ENCODE measurements around the gene LIF.

LIF gene

GRCh38 chr22:30228509-30229359 is 17.8 kb downstream of the LIF start (continued):
- TF ChIP-seq ATF2 (tag by site-specific recombination; IDR thresholded peaks at IDR 0.05; ENCODE audit: low read depth): 0 out of 2 replicates have a peak, but pooled peaks have one; percentile 32
- peak; percentile 90 for TF ChIP-seq SP7 (tag by site-specific recombination; IDR thresholded peaks at IDR 0.05)

GRCh38 chr22:30227438-30228228 is 18.9 kb downstream of the LIF start:
- TF ChIP-seq ZNF121 (tag by site-specific recombination; IDR thresholded peaks at IDR 0.05) (peak; percentile 33; the same call in 1 of the 2 replicates), ZNF292 (tag by site-specific recombination; IDR thresholded peaks at IDR 0.05; ENCODE audit: borderline replicate concordance, low read depth) (no peak), ZNF239 (tag by site-specific recombination; IDR thresholded peaks at IDR 0.05) (peak; percentile 100)
- no peaks in the 10 kb centered on the region for H3K9me3 ChIP-seq (ENCODE audit: control insufficient read depth, insufficient read depth, low read depth, low read length)
- ChIA-PET CTCF (interaction anchor here (0.6 kb wide), 3 partner anchors 11 to 213 kb away, joined by 3 to 5 read pairs (median 3); no protein-coding TSS in a partner anchor), POLR2A (interaction anchor here (0.7 kb wide), 1 partner anchor 14 kb away, joined by 3 read pairs; no protein-coding TSS in a partner anchor)
- no peaks in the 10 kb centered on the region for H3K36me3 ChIP-seq (ENCODE audit: control insufficient read depth in 2 of 2, insufficient read depth in 1 of 2, low read length in 2 of 2)
- H3K4me1 ChIP-seq (ENCODE audit: control insufficient read depth, insufficient read depth, low read length): peaks cover 12% of the 10 kb centered on the region
- H3K27ac ChIP-seq (ENCODE audit: extremely low read depth, low read depth, low read length): no peak overlapping the region
- no peak overlapping the region for H3K4me3 ChIP-seq (ENCODE audit: low read depth, low read length)

GRCh38 chr22:30226192-30226832 is 20.2 kb downstream of the LIF start:
- POLR2A ChIA-PET: no interaction called here
- Histone ChIP-seq H3K27ac (ENCODE audit: extremely low read depth, low read depth, low read length) (no peak overlapping the region), H3K36me3 (ENCODE audit: control insufficient read depth in 2 of 2, insufficient read depth in 1 of 2, low read length in 2 of 2) (no peaks in the 10 kb centered on the region), H3K9me3 (ENCODE audit: control insufficient read depth, insufficient read depth, low read depth, low read length) (no peaks in the 10 kb centered on the region), H3K4me1 (ENCODE audit: control insufficient read depth, insufficient read depth, low read length) (peaks cover 12% of the 10 kb centered on the region), H3K4me3 (ENCODE audit: low read depth, low read length) (no peak overlapping the region)
- TF ChIP-seq BCL11A (tag by site-specific recombination; IDR thresholded peaks at IDR 0.05; ENCODE audit: low read depth) (no peak), ZNF157 (tag by site-specific recombination; IDR thresholded peaks at IDR 0.05) (no peak), ZNF416 (tag by site-specific recombination; IDR thresholded peaks at IDR 0.05) (no peak), ZNF658 (tag by site-specific recombination; IDR thresholded peaks at IDR 0.05) (no peak), ZNF629 (tag by site-specific recombination; IDR thresholded peaks at IDR 0.05) (no peak), BCL11B (tag by site-specific recombination; IDR thresholded peaks at IDR 0.05; ENCODE audit: low read depth) (no peak), ZNF341 (tag by site-specific recombination; IDR thresholded peaks at IDR 0.05; ENCODE audit: low read depth) (no peak), ZNF18 (tag by site-specific recombination; IDR thresholded peaks at IDR 0.05) (no peak), ZNF791 (tag by site-specific recombination; IDR thresholded peaks at IDR 0.05) (no peak)
- TF ChIP-seq, protein P1, sequence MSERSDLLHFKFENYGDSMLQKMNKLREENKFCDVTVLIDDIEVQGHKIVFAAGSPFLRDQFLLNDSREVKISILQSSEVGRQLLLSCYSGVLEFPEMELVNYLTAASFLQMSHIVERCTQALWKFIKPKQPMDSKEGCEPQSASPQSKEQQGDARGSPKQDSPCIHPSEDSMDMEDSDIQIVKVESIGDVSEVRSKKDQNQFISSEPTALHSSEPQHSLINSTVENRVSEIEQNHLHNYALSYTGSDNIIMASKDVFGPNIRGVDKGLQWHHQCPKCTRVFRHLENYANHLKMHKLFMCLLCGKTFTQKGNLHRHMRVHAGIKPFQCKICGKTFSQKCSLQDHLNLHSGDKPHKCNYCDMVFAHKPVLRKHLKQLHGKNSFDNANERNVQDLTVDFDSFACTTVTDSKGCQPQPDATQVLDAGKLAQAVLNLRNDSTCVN (tag by site-specific recombination; optimal IDR thresholded peaks at IDR 0.05): no peak
- CTCF ChIA-PET: interaction anchor here (0.6 to 1.1 kb wide), 3 partner anchors 12 to 502 kb away, joined by 3 to 4 read pairs (median 3); no protein-coding TSS in a partner anchor

Data from HEK293 (cell line).